Astrocyte (in vitro differentiated cells and primary cell): ENCODE data around the gene ZNF439.
"Not testable (repeated sequence)": the region's sequence is repeated elsewhere in the genome, so short reads cannot be mapped to it uniquely, and the experiment has no call there.

Experiments used
- CTCF ChIP-seq: IDR thresholded peaks from 2 replicates; pipeline ENCODE4 v1.5.1; 2011; ENCODE audit warnings: low read depth, mild to moderate bottlenecking, inconsistent platforms, low read length, moderate library complexity; ENCODE audit not compliant: insufficient read depth
- EZH2 ChIP-seq: IDR thresholded peaks from 2 replicates; pipeline ENCODE4 v1.6.1; 2012; ENCODE audit warnings: mild to moderate bottlenecking, low read length, inconsistent platforms; ENCODE audit not compliant: insufficient read depth

DNA sequence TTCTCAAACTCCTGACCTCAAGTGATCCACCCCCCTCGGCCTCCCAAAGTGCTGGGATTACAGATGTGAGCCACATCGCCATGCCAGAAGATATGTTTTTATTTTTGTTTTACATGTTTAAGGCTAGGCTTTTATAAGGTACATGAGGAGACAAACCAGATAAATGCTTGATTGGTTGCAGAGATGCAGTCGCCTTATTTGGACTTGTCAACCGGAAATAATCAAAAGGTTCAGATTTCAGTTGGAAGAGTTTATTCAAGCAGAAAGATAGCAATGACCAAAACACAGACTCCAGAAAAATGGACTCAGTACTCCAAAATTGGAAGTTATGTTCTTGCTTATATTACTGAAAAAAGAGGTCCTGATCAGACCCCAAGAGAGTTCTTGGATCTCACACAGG, 1.8 kb downstream of the ZNF439 start:
- not testable (repeated sequence) for TF ChIP-seq CTCF, EZH2
